ENCODE data around the gene SHE. TPM values are rescaled to one million over a fixed set of nuclear protein-coding genes. Genes with fewer than 3 reads are reported as not detected.

Gene SHE
- total RNA-seq, 1 experiment from 2014 or later, result 0.02 TPM

Other genes starting within 250 kb of the SHE start
- gene HAX1, start 229.8 kb downstream of the SHE start, total RNA-seq (2014; rRNA removed; shearing (Covaris generic)), result 392 and 427 TPM in 2 replicates
- not detected in 2 replicates for gene AQP10, start 181.3 kb downstream of the SHE start, total RNA-seq (2014; rRNA removed; shearing (Covaris generic))
- gene ATP8B2, start 176.9 kb downstream of the SHE start, total RNA-seq (2014; rRNA removed; shearing (Covaris generic)), result 14.5 and 16.8 TPM in 2 replicates
- gene IL6R, start 97.1 kb downstream of the SHE start, total RNA-seq (2014; rRNA removed; shearing (Covaris generic)), result 4.9 and 7.6 TPM in 2 replicates
- not detected in 2 replicates for gene TDRD10, start 193 bp downstream of the SHE start, total RNA-seq (2014; rRNA removed; shearing (Covaris generic))
- gene UBE2Q1, start 56.2 kb upstream of the SHE start, total RNA-seq (2014; rRNA removed; shearing (Covaris generic)), result 50.3 and 54.4 TPM in 2 replicates
- not detected in 2 replicates for gene CHRNB2, start 65.4 kb upstream of the SHE start, total RNA-seq (2014; rRNA removed; shearing (Covaris generic))
- 117 and 129 TPM in 2 replicates for gene ADAR, start 105.8 kb upstream of the SHE start, total RNA-seq (2014; rRNA removed; shearing (Covaris generic))

Data from NCI-H460 (cell line).